ENCODE results near the gene TNN.

Gene TNN

GRCh38 chr1:175116210-175116798 lies 48.7 kb downstream of the TNN start:
- no peak for DNase-seq

GRCh38 chr1:175116903-175117302 lies 49.3 kb downstream of the TNN start:
- no peak for DNase-seq

- DNase-seq: no peak
These were observed 51.0 kb downstream of the TNN start for GRCh38 chr1:175118375-175119367.

GRCh38 chr1:175120511-175120910 lies 52.9 kb downstream of the TNN start:
- DNase-seq: no peak

GRCh38 chr1:175124861-175125260 lies 57.2 kb downstream of the TNN start:
- no peak for DNase-seq

- DNase-seq: no peak
These were observed 58.7 kb downstream of the TNN start for GRCh38 chr1:175126347-175126746.

- no peak for DNase-seq
These were observed 59.9 kb downstream of the TNN start for GRCh38 chr1:175127565-175127964.

- no peak for DNase-seq
These were observed 60.9 kb downstream of the TNN start for GRCh38 chr1:175128523-175128922.

GRCh38 chr1:175129182-175129581 lies 61.5 kb downstream of the TNN start:
- DNase-seq: peak; percentile 1

GRCh38 chr1:175129644-175129996 lies 62.0 kb downstream of the TNN start:
- no peak for DNase-seq

- no peak for DNase-seq
These were observed 62.5 kb downstream of the TNN start for GRCh38 chr1:175129997-175130648.

- DNase-seq: no peak
These were observed 63.0 kb downstream of the TNN start for GRCh38 chr1:175130649-175131045.

- DNase-seq: no peak
These were observed 63.5 kb downstream of the TNN start for GRCh38 chr1:175131095-175131494.

- peak; percentile 15 for DNase-seq
These were observed 64.8 kb downstream of the TNN start for GRCh38 chr1:175132436-175132835.

- DNase-seq: no peak
These were observed 66.2 kb downstream of the TNN start for GRCh38 chr1:175133673-175134435.

- DNase-seq: no peak
These were observed 66.9 kb downstream of the TNN start for GRCh38 chr1:175134500-175134899.

- no peak for DNase-seq
These were observed 68.6 kb downstream of the TNN start for GRCh38 chr1:175136246-175136645.

- DNase-seq: no peak
These were observed 69.7 kb downstream of the TNN start for GRCh38 chr1:175137369-175137768.

GRCh38 chr1:175138579-175138978 lies 70.9 kb downstream of the TNN start:
- DNase-seq: no peak

- DNase-seq: no peak
These were observed 78.4 kb downstream of the TNN start for GRCh38 chr1:175145899-175146528.

GRCh38 chr1:175146529-175147213 lies 79.0 kb downstream of the TNN start:
- DNase-seq: peak; percentile 10

GRCh38 chr1:175147569-175147968 lies 79.9 kb downstream of the TNN start:
- no peak for DNase-seq
